ENCODE data around the gene GOLGA6A.
"Not testable (repeated sequence)": the region's sequence is repeated elsewhere in the genome, so short reads cannot be mapped to it uniquely, and the experiment has no call there.

GOLGA6A gene

DNA sequence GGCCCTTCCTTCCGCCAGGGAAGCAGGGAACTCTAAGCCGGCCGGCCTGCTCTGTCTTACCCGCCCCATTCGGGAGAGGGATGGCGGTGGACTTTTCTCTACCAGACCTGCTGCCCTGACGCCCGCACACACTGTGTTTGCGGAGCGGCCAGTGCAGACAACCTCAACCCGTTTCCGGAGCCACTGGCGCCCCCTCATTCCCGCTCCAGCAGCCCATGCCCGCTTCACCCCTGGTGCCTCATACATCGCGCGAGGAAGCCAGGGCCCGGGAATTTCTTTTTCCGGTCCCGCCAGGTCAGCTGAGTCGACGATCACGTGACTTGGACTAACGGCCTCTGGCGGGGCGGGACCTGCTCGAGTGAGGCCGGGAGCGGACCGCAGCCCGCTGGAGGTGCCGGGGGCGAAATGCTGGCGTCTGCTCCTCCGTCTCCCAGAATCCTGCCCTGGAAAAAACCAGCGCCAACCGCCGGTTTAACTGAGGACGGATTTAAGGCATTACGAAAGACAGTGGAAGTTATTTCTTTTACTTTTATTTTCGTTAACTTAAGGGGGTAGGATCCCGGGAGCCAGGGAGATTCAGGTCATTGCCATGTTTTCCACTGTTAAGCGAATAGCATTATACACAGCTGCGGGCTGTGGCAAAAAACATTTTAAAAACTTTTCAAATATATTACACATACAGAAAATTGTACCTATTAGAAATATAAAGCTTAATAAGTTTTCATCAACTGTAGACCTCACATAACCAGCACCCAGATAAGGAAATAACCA is 17.8 kb upstream of the GOLGA6A start:
- DNase-seq = not testable (repeated sequence)

DNA sequence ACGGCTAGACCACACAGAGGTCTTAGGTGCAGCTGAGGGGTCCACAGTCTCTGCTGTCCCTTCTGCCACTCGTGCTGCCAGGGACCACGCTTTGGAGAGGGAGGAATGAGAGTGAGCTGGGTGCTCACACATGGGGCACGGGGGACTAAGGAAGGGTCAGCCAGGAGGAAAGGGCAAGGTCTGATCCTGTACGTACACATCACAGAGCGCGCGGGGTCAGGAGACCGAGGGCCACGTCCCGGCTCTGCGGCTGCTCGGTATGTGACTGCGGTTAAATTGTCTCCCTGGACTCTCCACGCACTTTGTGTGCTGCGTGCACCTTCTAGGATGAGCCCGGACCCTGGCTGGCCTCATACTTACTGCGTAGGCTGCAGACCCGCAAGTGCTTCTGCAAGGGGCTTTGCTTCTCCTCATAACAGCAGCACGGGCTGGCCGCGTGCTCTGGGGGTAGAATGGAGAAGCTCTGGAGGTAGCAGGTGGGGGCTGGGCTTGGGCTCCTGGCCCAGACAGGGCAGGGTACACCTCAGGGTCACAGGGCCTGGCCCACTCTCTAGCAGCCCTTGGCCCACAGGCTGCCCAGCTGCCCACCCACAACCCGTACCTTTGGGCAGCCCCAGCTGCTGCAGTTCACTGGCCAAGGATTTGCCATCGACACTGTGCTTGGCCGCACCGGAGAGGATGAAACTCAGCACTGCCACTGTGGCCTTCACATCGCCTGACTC is 14.6 kb upstream of the GOLGA6A start:
- DNase-seq = not testable (repeated sequence)

DNA sequence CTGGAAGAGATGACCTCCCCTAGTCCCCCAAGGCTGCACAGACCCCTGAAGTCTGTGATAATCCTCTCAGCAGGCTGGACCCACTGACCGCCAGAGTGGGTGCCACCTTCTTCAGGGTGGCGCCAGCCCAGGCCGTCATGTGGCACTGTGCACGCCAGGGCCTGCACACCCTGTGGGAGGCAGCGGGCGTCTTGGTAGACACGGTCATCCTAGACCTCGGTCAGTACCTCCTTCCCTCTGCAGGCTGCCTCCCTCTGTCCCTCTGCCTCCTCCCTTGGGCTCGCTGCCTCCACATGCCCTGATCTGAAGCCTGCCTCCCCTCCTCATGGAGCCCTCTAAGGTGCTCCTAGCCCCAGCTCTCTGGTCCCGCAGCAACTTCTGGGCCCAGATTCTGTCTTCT is 13.3 kb upstream of the GOLGA6A start:
- not testable (repeated sequence) for DNase-seq

DNA sequence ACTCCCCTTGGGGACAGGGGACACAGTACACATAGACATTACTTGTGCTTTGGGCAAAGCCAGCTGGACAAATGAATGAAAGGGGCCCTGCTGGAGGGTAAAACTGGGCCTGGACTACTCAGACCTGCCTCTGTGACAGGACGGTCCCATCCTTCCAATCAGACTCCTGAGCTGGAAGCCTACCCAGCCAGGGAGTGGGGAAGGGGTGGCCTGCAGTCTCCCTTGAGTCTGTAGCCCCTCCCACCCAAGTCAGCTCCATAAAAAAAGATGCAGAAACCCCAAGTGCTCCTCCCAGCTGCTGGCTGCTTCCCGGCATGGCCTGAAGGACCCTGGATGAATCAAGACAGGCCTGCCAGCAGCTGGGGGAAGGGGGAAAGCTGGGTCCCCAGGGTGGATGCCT is 12.2 kb upstream of the GOLGA6A start:
- not testable (repeated sequence) for DNase-seq

DNA sequence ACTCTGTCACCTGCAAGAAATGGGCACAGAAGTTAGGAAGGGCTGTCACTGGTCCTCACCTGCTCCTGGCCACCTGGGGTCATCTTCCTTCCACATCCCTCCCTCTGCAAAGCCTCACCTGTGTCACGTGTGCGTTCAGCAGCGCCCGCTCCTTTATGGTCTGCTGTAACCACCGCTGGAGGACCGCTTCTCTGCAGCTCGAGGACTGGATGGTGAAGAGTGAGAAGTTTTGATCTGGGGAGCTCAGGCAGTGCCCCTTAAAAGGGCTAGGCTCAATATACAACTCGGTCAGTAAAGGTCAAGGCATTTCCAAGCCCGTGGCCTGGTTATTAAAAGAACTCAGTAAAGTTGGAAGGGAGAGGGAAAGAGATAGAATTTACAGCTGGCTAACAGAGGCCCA is 6.6 kb downstream of the GOLGA6A start:
- DNase-seq = not testable (repeated sequence)

DNA sequence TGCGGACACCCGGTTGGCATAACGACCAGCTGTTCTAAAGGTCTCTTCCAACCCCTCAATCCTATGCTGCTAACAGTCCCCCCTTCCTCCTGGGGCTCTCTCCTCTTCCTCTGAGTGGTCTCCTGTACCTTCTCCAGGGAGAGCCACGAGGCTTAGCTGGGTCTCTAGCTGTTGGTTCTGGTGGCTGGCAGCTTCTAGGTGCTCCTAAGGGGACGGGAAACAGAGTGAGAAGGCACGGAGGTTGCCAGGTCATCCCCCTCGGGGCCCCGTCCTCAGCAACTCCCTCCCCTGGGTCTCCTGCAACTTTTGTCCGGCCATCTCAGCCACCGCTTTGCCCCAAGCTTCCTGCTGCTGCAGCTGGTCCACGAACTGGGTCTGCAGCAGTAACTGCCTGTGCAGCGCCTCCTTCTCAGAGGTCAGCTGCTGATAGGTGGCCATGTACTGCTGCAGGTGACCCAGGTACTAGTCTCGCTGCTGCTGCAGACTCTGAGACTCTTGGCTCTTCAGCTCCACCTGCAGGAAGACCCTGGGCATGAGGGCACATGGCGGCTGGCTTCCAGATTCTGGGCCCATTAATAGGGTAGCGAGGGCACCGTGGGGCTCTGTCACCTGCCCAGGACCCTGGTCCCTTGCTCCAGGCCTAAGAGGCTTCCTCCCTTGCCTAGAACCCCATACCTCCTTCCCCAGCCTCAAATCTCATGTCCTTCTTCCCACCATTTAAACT is 9.6 kb downstream of the GOLGA6A start:
- not testable (repeated sequence) for DNase-seq

DNA sequence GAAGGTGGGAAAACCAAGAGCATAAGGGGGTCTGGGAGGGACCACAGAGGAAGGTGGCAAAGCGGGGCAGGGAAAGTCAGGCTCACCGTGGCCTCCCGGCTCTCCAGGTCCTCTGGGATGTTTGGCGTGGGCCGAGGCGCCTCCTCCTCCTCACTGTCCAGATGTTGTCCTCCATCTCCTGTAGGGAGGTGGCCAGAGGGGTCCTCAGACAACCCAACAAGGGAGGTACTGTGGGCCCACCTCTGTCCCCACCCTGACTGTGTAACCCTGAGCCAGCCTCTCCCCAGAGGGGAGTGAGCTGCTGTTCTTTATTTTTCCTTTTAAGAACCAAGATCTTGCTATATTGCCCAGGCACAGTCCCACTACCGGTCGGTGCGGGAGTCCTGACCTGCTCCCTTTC is 10.2 kb downstream of the GOLGA6A start:
- DNase-seq = not testable (repeated sequence)

DNA sequence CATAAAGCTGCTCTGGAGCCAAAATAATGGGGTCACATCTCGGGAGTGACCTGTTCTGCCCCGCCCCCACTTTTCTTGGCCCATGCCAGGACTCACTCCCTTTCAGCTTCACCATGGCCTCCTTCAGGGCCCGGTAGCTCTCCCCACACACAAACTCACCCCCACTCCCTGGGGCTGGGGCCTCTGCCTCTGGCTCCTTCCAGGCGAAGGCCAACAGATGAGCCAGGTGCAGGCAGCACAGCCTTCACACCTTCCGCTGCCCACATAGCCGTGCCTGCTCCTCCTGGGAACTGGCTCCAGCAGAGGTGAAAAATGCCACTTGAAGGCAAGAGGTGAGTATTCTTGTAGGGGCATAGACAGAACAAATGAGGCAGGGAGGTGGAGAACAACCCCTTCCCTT is 10.7 kb downstream of the GOLGA6A start:
- DNase-seq = not testable (repeated sequence)

DNA sequence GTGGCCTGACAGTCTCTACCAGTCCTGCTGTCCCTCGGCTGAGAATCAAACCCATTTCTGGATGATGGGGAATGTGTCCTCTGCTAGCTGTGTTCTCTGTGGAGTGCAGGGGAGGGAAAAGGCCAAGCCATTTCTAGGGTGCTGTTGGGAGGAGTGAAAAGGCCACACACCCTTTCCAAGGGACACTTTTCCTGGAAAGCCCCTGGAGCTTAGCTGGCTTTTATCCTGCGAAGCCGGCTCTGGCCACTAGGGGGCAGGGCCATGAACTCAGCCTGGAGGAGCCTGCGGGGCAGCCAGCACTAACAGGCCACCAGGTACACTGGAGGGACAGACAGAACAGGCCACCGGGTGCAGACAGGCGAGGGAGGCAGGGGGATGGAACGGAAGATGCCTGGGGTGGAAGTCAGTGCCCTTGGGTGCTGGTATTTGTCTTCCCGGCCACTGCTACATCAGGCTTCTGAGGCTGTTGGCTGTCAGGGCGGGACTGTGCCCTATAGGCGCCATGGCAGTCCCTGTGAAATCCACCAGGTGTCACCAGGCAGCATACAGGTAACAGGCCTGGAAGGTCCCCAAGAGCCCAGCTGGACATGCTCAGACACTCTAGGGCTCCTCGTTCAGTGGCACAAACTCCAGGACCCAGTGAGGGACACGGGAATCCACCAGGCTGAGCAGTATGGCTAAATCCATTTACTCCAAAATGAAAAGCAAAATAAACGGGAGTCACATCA is 16.5 kb downstream of the GOLGA6A start:
- not testable (repeated sequence) for DNase-seq

DNA sequence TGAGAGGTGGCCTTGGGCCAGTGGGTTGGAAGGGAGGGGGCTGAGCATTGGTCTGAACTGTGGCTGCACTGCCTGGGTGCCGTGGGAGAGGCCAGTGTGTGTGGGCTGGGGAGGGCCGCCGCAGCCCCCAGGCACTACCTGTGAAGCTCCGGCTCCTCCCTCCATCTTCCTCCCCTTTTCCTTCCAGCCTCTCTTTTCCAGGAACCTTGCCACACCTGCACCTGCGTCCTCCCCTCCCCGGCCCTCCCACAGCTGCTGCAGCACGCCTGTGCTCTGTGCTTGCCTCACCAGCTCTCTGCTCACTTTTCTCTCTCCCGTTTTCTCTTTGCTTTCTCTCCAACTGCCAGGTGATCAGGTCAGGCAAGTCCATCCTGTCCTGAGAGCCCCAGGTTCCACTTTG is 17.5 kb downstream of the GOLGA6A start:
- not testable (repeated sequence) for DNase-seq

DNA sequence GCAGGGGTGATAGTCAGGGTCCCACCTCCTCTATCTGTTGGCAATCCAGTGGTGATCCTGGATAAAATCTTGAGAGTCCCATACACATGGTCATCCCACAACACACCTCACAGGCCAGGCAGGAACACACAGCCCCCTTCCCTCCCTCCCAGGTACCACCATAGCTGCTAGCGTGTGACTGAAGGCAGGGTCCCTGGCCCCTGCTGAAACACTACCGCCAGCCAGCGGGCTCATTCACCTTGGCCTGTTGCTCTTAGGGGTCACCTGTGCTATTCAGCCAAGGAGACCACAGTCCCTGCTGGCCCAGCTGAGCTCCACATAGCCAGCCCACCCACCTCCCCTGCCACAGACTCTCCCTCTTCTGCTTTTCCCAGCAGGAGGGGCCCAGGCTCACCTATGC is 18.2 kb downstream of the GOLGA6A start:
- not testable (repeated sequence) for DNase-seq

DNA sequence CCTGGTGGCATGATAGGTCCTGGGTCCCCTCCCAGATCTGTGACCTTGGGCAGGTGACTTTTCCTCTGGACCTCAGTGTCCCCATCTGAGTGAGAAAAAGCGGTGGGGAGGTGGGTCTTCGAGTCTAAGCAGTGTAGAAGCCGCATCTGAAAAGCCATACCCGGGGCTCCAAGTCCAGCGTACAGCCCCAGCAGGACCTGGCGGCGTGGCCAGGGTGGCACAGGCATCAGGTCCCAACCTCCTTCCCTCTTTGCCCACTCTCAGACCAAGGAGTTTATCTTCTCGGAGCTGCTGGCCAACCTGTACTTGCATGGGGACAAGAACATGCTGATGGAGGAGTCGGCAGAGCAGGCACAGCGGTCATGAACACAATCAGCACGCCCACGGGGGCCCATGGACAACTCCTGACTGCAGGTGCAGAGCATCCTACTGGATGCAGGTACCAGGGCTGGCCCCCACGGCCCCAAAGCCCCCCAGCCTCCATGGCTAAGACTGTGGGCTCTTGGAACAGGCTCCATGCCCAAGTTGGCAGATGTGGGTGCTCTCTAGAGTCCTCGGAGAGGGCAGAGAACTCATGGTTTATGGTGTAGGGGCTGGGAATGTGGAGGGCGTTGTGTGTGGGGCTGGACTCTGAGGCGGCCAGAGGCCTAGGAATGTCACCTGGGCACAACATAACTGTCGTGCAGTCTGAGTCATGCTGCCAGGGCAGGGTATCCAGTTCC is 18.8 kb downstream of the GOLGA6A start:
- not testable (repeated sequence) for DNase-seq

DNA sequence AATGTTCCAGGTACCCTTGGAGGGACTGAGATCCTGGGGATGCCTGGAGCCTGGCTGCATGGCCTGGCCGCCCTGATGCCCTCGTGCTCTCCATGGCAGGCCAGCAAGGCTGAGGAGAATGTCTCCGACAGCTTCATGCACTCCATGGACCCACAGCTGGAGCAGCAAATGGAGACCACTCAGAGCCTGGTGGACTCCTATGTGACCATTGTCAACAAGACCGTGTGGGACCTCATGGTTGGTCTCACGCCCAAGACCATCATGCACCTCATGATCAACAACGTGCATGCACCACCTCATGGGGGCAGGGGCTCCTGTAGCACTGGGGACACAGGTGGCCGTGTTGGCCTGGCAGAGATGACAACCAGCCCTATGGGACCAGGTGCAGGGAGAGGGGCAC is 19.7 kb downstream of the GOLGA6A start:
- DNase-seq = no peak

DNA sequence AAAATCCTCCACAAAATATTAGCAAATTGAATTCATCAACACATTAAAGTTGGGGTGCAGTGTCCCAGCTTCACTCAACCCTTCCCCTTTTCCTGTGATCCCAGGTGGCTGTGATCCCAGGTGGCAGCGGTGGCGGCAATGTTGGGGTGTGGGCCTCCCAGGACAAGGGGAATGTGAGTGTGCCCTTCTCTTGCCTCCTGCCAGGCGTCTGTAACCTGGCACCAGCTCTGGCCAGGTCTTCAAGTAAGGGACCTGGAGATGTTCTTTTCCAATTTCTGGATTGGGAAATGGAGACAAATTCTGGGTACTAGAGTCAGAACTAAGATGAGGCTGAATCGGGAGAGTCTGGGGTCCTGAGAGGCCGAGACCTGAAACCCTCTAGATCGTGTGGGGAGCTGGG is 20.1 kb downstream of the GOLGA6A start:
- no peak for DNase-seq

DNA sequence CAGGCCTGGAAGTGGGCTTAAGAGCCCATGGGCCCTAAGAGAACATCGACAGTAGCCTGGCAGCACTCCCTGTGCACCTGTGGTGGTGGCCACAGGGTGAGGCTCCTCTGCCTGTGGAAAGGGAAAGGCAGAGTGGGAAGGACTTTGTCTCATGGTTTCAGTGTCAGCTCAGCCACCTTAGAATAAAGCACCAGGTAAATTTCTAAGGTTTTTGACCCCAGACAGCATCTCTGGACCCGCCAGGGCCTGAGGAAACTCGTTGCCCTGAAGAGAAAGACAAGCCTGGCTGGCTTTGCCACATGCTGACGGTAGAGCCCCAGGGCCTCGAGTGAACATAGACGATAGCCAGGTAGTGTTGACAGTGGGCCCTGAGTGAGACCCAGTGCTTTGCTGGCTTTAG is 22.1 kb downstream of the GOLGA6A start:
- DNase-seq = no peak

DNA sequence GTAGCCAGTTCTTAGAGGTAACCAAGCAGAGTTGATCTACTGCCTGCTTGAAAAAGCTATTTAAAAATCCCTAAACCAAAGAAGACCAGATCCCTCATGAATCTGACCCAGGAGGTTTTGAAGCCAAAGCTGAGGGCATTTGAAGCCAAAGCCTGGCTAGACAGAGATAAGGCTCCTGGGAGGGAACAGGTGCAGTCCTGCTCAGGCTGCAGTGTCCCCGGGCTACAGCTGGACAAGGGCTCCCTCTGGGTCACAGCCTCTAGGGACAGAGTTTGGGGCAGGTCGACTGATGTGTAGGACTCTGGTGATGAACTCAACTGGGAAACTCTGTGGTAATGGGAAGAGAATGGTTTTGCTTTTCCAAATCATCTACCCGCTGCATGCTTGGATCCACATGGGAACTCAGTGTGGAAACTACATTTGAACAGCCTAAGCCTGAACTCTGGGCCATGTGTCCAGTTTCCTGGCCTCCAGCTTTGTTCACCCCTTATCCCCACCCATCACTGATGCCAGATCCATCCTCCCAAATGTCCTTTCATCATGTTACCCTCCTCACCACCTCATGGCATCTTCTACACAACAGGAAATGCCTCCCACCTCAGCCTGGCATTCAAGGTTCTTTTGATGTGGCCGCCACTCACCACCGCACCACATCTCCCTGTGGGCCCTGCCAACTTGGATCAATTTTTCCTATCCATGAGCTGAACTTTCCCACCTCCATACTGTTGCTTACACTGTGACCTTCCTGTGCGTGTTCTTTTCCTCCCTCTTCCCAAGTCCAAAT is 23.1 kb downstream of the GOLGA6A start:
- not testable (repeated sequence) for DNase-seq

DNA sequence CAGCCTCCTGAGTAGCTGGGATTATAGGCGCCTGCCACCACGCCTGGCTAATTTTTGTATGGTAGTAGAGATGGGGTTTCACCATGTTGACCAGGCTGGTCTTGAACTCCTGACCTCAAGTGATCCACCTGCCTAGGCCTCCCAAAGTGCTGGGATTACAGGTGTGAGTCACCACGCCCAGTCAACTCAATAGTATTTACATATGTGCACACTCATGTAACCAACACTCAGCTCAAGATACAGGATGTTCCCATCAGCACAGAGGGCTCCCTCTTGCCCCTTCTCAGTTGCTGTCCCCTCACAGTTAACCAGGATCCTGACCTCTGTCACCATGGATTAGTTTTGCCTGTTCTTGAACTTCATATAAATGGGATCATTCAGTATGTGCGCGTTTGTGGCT is 26.0 kb downstream of the GOLGA6A start:
- not testable (repeated sequence) for DNase-seq

DNA sequence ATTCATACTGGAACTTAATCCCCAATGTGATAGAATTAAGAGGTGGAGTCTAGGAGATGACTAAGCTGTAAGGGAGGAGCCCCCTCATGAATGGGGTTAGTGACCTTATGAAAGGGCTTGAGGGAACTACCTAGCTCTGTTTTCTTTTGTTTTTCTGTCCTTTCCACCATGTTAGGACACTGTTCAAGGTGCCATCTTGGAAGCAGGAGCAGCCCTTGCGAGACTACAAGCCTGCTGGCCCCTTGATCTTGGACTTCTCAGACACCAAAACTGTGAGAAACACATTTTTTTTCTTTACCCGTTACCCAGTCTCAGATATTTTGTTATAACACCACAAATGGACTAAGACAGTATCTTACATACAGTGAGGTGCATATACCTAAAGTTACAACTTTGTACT is 26.5 kb downstream of the GOLGA6A start:
- DNase-seq = no peak

DNA sequence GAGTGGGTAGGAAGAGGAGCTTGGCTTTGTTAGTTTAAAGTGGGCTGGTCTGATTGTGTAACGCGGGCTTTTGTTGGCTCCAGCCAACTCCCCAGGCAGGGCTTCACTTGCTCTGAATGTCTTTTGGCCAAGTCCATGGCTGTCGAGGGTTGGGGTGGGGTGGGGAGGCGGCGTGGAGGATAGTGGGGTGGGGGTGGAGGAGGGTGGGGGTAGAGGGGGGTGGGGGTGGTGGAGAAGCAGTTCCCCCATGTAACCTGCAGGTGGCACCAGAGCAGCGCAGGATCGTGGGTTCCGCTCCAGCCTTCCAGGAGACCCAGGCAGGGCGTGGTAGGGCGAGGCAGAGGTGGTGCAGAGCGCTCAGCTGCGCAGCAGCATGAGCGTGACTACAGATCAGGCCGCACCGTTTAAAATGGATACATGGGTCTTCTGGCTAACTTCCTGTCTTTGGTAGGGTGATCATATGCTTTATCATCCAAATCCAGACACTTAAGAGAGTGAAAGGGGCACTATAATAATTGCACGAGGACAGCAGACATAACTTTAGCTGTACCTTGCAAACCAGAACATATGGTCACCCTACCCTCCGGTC is 28.3 kb downstream of the GOLGA6A start:
- peak; percentile 85 for DNase-seq

DNA sequence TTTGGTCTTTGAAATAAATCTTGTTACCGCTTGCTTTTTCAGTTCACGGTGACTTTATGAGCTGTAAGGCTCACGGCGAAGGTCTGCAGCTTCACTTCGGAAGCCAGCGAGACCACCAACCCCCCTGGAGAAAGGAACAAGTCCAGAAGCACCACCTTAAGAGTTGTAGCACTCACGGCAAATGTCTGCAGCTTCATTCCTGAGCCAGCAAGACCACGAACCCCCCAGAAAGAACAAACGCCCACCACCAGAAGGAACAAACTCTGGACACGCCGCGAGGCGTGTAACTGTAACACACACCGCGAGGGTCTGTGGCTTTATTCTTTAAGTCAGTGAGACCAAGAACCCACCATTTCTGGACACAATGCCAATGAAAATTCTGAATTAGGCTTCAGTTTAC is 28.8 kb downstream of the GOLGA6A start:
- DNase-seq = no peak
